GM12801 (cell line): ENCODE data around the gene AOPEP.

Experiments
- CTCF ChIP-seq: IDR thresholded peaks from one replicate; pipeline ENCODE4 v1.5.1; 2011; ENCODE audit warnings: control low read depth; ENCODE audit not compliant: insufficient read length; ENCODE audit errors: extremely low read depth

The AOPEP gene

DNA sequence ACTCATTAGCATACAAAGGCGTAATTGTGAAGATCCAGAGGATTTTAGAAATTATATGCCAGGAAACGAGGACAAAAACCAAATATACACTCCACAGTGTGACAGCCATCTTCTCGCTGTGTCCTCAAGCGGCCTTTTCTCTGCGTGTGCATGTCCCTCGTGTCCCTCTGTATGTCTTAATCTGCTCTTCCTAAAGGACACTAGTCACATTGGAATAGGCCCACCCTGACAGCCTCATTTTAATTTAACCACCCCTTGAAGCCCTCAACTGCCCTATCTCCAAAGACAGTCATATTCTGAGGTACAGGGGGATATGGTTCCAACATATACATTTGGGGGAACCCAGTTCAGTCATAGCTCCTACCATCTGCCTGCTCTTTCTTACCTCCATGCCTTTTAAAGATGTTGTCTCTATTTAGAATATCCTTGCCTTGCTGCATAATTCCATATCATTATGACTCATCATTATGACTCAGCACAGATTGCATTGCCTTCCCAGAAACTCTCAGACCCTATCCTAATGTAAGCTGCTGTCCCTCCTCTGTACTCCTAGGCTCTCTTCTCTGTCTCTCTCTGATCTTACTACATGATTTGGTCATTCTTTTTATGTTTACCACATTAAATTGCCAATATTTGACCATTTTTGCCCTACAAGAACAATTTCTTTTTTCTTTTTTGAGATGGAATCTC lies 210.9 kb downstream of the AOPEP start:
- no peak for TF ChIP-seq CTCF

DNA sequence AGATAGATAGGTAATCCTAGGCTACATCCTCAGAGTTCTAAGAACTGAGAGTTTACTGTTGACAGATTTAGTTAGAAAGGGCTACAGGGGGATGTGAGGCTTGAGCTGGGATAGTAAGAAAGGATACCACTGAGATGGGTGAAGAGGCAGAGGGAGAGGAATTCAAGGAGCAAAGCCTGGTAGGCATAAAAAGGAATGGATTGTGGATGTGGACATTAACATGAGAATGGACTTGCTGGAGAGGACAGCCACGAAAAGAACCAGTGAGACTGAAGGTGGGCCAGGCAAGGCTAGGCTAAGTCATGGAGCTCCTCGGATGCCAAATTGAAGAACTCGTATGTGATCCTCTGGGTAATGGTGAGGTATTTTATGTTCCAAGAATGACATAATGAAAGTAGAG lies 211.9 kb downstream of the AOPEP start:
- no peak for TF ChIP-seq CTCF

DNA sequence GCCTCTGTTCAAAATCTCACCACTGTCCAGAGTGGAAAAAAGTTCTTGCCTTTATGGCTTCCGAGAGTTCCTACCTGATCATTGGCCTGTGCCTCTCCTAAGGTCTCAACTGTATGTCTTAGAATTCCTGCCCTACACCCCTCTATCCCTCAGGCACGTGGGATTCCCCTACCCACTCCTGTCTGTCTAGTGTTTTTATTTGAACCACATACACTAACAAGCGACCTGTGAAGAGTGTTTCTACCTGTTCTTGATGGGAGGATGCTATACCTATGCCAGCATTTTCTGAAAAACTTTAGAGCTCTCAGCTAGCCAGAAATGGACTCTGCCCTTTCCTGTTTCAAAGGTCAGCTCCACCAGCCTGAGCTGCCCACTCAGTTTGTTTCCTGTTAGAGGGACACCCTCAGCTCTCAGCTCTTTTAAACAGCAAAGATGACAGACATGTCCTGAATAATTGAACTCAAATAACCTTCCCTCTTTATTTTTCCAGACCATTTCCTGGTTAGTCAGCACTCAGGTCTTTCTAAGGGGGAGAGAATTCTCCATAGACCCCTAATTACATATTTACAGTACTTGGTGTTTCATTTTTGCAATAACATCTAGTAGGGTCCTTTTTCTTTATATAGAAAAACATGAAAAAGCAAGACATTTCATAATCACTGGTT lies 214.8 kb downstream of the AOPEP start:
- TF ChIP-seq CTCF, result no peak

GRCh38 chr9:94944626-94945025 lies 218.1 kb downstream of the AOPEP start:
- no peak for TF ChIP-seq CTCF

GRCh38 chr9:94945197-94946144 lies 219.0 kb downstream of the AOPEP start:
- no peak for TF ChIP-seq CTCF

DNA sequence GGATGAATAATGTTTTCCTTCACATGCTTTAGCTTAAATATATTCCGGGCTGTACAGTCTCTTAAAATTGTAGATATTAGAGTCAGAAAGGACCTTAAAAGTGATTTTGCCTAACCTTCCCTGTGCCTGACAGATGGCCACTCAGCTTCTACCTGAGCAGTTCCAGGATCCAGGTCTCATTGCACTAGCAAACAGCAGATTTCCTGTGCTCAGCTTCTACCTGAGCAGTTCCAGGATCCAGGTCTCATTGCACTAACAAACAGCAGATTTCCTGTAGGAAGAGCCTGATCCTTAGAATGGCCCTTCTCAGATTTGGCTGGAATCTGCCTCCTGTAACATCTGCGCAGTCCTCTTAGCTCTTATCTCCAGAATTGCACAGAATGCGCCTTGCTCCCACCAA lies 219.8 kb downstream of the AOPEP start:
- TF ChIP-seq CTCF, result no peak

DNA sequence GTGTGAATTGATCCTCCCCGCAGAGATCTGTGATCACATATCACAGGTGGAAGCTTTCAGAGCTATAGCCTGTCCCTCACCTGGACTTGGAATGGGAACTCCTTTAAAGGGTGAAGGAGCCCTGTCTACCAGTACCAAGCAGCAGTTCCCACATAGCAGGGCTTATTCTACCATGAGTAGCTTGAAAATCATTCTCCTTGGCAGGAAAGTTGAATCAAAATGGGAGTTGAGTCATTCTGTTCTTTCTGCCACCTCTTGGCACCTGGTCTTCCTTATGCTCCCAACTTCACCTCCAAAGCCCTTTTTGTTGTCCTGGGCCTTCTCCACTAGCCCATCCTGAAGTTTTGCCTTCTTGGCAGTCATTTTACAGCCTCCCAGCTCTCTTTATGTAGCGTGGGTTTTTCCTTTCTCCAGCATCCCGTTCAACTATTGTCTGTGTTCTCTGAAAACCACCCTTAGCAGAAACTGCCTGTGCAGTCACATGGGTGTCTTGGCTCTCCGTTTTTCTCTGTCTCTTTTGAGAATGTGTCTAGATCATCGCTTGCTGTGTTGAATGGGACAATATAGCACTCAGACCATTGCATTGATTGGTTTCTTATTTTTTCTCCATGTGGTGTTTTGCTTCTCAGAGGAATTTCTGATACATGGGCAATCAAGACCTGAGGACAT lies 222.2 kb downstream of the AOPEP start:
- TF ChIP-seq CTCF, result no peak
